Activated naive CD8-positive, alpha-beta T cell treated with anti-CD3 and anti-CD28 coated beads, Interleukin-2, amount 50 U/mL, for 24 hours (primary cell): ENCODE results near the gene RPS29.

Experiments used
- ATAC-seq: fragments of 150-1000 bp; cut with Tn5 transposase; one replicate; pipeline ENCODE4 v1.10.0; 2021
- DNase-seq: peaks from one replicate; pipeline ENCODE4 v3.0.0; 2021
- H3K27ac Mint-ChIP-seq: one replicate; pipeline ENCODE4 v1.8.0; 2021; ENCODE audit warnings: mild to moderate bottlenecking, mixed read lengths
- H3K27me3 Mint-ChIP-seq: one replicate; pipeline ENCODE4 v1.8.0; 2021; ENCODE audit warnings: mixed read lengths
- H3K36me3 Mint-ChIP-seq: one replicate; pipeline ENCODE4 v1.8.0; 2021; ENCODE audit warnings: low read depth, mixed read lengths
- H3K4me1 Mint-ChIP-seq: one replicate; pipeline ENCODE4 v1.8.0; 2021; ENCODE audit warnings: mixed read lengths
- H3K4me3 Mint-ChIP-seq: one replicate; pipeline ENCODE4 v1.8.0; 2021; ENCODE audit warnings: mild to moderate bottlenecking, moderate library complexity, mixed read lengths
- H3K9me3 Mint-ChIP-seq: one replicate; pipeline ENCODE4 v1.8.0; 2021; ENCODE audit warnings: mixed read lengths

RPS29 gene

GRCh38 chr14:49582113-49582977, 3.8 kb downstream of the RPS29 start:
- Mint-ChIP-seq H3K9me3 (no peaks in the 10 kb centered on the region), H3K36me3 (peaks cover 72% of the 10 kb centered on the region), H3K4me1 (peaks cover 66% of the 10 kb centered on the region), H3K4me3 (peak overlapping the region; percentile 98), H3K27ac (peak overlapping the region; percentile 98), H3K27me3 (peaks cover 4% of the 10 kb centered on the region)
- no peak for ATAC-seq
- DNase-seq: no peak

- H3K9me3 Mint-ChIP-seq: no peaks in the 10 kb centered on the region
- DNase-seq (no peak), ATAC-seq (no peak)
- peaks cover 66% of the 10 kb centered on the region for H3K4me1 Mint-ChIP-seq
- peak overlapping the region; percentile 98 for H3K27ac Mint-ChIP-seq
- peak overlapping the region; percentile 98 for H3K4me3 Mint-ChIP-seq
- peaks cover 79% of the 10 kb centered on the region for H3K36me3 Mint-ChIP-seq
- H3K27me3 Mint-ChIP-seq: peaks cover 4% of the 10 kb centered on the region
Measured at GRCh38 chr14:49581209-49582112, 4.7 kb downstream of the RPS29 start.

GRCh38 chr14:49579841-49580240, 6.3 kb downstream of the RPS29 start:
- H3K4me1 Mint-ChIP-seq: peaks cover 62% of the 10 kb centered on the region
- no peaks in the 10 kb centered on the region for H3K27me3 Mint-ChIP-seq
- peaks cover 70% of the 10 kb centered on the region for H3K36me3 Mint-ChIP-seq
- no peak overlapping the region for H3K4me3 Mint-ChIP-seq
- no peaks in the 10 kb centered on the region for H3K9me3 Mint-ChIP-seq
- DNase-seq (no peak), ATAC-seq (no peak)
- peak overlapping the region; percentile 18 for H3K27ac Mint-ChIP-seq

- H3K27me3 Mint-ChIP-seq: no peaks in the 10 kb centered on the region
- peaks cover 48% of the 10 kb centered on the region for H3K4me1 Mint-ChIP-seq
- no peak for DNase-seq
- peak overlapping the region; percentile 5 for H3K27ac Mint-ChIP-seq
- ATAC-seq: no peak
- H3K9me3 Mint-ChIP-seq: no peaks in the 10 kb centered on the region
- H3K4me3 Mint-ChIP-seq: no peak overlapping the region
- peaks cover 67% of the 10 kb centered on the region for H3K36me3 Mint-ChIP-seq
Measured at GRCh38 chr14:49578141-49578540, 8.0 kb downstream of the RPS29 start.

- ATAC-seq: no peak
- Mint-ChIP-seq H3K27me3 (no peaks in the 10 kb centered on the region), H3K27ac (no peak overlapping the region), H3K9me3 (no peaks in the 10 kb centered on the region), H3K36me3 (peaks cover 67% of the 10 kb centered on the region), H3K4me3 (no peak overlapping the region), H3K4me1 (peaks cover 21% of the 10 kb centered on the region)
- DNase-seq: no peak
Measured at GRCh38 chr14:49574038-49574437, 12.1 kb downstream of the RPS29 start.

- Mint-ChIP-seq H3K4me3 (no peak overlapping the region), H3K27ac (no peak overlapping the region), H3K9me3 (no peaks in the 10 kb centered on the region), H3K36me3 (peaks cover 35% of the 10 kb centered on the region), H3K4me1 (no peaks in the 10 kb centered on the region), H3K27me3 (no peaks in the 10 kb centered on the region)
- no peak for DNase-seq
- ATAC-seq: no peak
Measured at GRCh38 chr14:49569281-49569680, 16.9 kb downstream of the RPS29 start.

- no peaks in the 10 kb centered on the region for H3K27me3 Mint-ChIP-seq
- no peak overlapping the region for H3K27ac Mint-ChIP-seq
- DNase-seq (no peak), ATAC-seq (no peak)
- no peaks in the 10 kb centered on the region for H3K9me3 Mint-ChIP-seq
- H3K4me1 Mint-ChIP-seq: no peaks in the 10 kb centered on the region
- H3K36me3 Mint-ChIP-seq: peaks cover 16% of the 10 kb centered on the region
- no peak overlapping the region for H3K4me3 Mint-ChIP-seq
Measured at GRCh38 chr14:49566714-49567113, 19.5 kb downstream of the RPS29 start.

- Mint-ChIP-seq H3K36me3 (peaks cover 2% of the 10 kb centered on the region), H3K27me3 (peaks cover 5% of the 10 kb centered on the region), H3K4me3 (no peak overlapping the region), H3K27ac (no peak overlapping the region), H3K4me1 (no peaks in the 10 kb centered on the region), H3K9me3 (no peaks in the 10 kb centered on the region)
- no peak for ATAC-seq
- DNase-seq: no peak
Measured at GRCh38 chr14:49559979-49560768, 26.0 kb downstream of the RPS29 start.

GRCh38 chr14:49553892-49554291, 32.3 kb downstream of the RPS29 start:
- DNase-seq (no peak), ATAC-seq (no peak)
- no peak overlapping the region for H3K4me3 Mint-ChIP-seq
- no peaks in the 10 kb centered on the region for H3K9me3 Mint-ChIP-seq
- H3K36me3 Mint-ChIP-seq: no peaks in the 10 kb centered on the region
- no peak overlapping the region for H3K27ac Mint-ChIP-seq
- H3K4me1 Mint-ChIP-seq: no peaks in the 10 kb centered on the region
- H3K27me3 Mint-ChIP-seq: no peaks in the 10 kb centered on the region

- H3K9me3 Mint-ChIP-seq: no peaks in the 10 kb centered on the region
- DNase-seq (no peak), ATAC-seq (no peak)
- no peaks in the 10 kb centered on the region for H3K4me1 Mint-ChIP-seq
- no peaks in the 10 kb centered on the region for H3K36me3 Mint-ChIP-seq
- no peak overlapping the region for H3K4me3 Mint-ChIP-seq
- no peaks in the 10 kb centered on the region for H3K27me3 Mint-ChIP-seq
- H3K27ac Mint-ChIP-seq: no peak overlapping the region
Measured at GRCh38 chr14:49553106-49553505, 33.1 kb downstream of the RPS29 start.

GRCh38 chr14:49551569-49551968, 34.6 kb downstream of the RPS29 start:
- Mint-ChIP-seq H3K36me3 (no peaks in the 10 kb centered on the region), H3K4me3 (no peak overlapping the region), H3K27me3 (no peaks in the 10 kb centered on the region), H3K27ac (no peak overlapping the region), H3K4me1 (no peaks in the 10 kb centered on the region), H3K9me3 (no peaks in the 10 kb centered on the region)
- no peak for DNase-seq
- no peak for ATAC-seq

- H3K4me3 Mint-ChIP-seq: no peak overlapping the region
- no peak for DNase-seq
Measured at GRCh38 chr14:49550286-49551184, 35.6 kb downstream of the RPS29 start.

GRCh38 chr14:49549881-49550280, 36.3 kb downstream of the RPS29 start:
- Mint-ChIP-seq H3K27ac (no peak overlapping the region), H3K4me1 (no peaks in the 10 kb centered on the region), H3K4me3 (no peak overlapping the region), H3K36me3 (no peaks in the 10 kb centered on the region), H3K9me3 (no peaks in the 10 kb centered on the region), H3K27me3 (no peaks in the 10 kb centered on the region)
- DNase-seq: no peak
- no peak for ATAC-seq

More at GRCh38 chr14:49550286-49551184, 35.6 kb downstream of the RPS29 start:
- ATAC-seq: no peak
- H3K4me1 Mint-ChIP-seq: no peaks in the 10 kb centered on the region
- H3K36me3 Mint-ChIP-seq: no peaks in the 10 kb centered on the region
- no peaks in the 10 kb centered on the region for H3K9me3 Mint-ChIP-seq
- no peak overlapping the region for H3K27ac Mint-ChIP-seq
- no peaks in the 10 kb centered on the region for H3K27me3 Mint-ChIP-seq
